LNCaP clone FGC (cell line): ENCODE data around the gene ZNF776.

ENCODE experiments used
- DNase-seq: peaks from one replicate; pipeline ENCODE4 v3.0.0-alpha.2; 2011; ENCODE audit warnings: low read depth
- H3K4me3 ChIP-seq: 2 replicates; pipeline ENCODE4 v1.5.1; 2011; ENCODE audit warnings: mild to moderate bottlenecking, low read depth, low read length, control low read depth
- CTCF ChIP-seq: IDR thresholded peaks from 2 replicates; pipeline ENCODE4 v1.5.1; 2012; ENCODE audit warnings: mild to moderate bottlenecking; ENCODE audit not compliant: control insufficient read depth, insufficient read depth; ENCODE audit errors: extremely low read depth

ZNF776 gene

GRCh38 chr19:57800696-57801095 is 54.1 kb downstream of the ZNF776 start:
- no peak for DNase-seq
- H3K4me3 ChIP-seq = no peak overlapping the region
- TF ChIP-seq CTCF = no peak

- no peak for DNase-seq
- TF ChIP-seq CTCF = no peak
- H3K4me3 ChIP-seq = no peak overlapping the region
These were observed 55.7 kb downstream of the ZNF776 start for GRCh38 chr19:57802269-57802668.

GRCh38 chr19:57803265-57803593 is 56.6 kb downstream of the ZNF776 start:
- TF ChIP-seq CTCF = no peak
- no peak for DNase-seq
- H3K4me3 ChIP-seq = peak overlapping the region; percentile 51

- H3K4me3 ChIP-seq = peak overlapping the region; percentile 51
- no peak for DNase-seq
- TF ChIP-seq CTCF = no peak
These were observed 57.1 kb downstream of the ZNF776 start for GRCh38 chr19:57803594-57804325.

GRCh38 chr19:57807541-57807940 is 60.9 kb downstream of the ZNF776 start:
- DNase-seq = no peak
- no peak overlapping the region for H3K4me3 ChIP-seq
- no peak for TF ChIP-seq CTCF
